ENCODE results near the gene IFT88.

IFT88 gene

DNA sequence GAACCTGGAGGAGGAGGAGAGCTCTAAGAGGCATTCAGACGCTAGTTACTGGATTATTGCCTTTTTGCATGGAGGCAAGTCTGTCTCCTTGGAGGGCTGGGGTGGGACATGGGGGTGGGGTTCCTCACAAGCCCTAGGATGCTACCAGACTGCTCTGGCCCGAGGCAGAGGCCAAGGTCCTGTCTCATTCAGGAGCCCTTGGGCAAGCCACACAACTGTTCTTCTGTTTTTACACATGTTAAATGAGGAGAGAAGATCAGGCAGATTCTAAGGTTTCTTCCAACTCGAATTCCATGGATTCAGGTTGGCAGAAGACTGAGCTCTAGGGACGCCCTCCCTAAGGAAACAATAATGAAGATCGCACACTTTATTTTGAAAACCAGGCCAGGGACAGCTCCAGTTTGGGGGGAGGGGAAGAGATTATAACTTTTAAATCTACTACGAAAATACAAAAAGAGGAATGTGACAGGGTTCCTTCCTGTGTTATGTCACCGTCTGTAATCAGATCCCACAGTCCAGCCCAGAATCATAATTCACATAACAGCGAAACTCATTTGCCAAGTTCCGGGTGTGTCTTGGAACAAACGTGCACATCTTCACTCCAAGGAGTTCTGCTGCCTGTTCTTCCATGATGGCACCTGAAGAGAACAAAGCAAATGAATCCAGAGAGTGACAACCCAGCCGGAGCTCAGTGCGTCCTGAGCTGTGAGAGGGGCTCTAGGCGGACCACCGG lies 161.8 kb downstream of the IFT88 start:
- ATAC-seq, result no peak
- TF ChIP-seq CREB5 (CRISPR knock-in tag; IDR thresholded peaks at IDR 0.05; ENCODE audit: low read depth), result no peak
- TF ChIP-seq ZFP30 (CRISPR knock-in tag; IDR thresholded peaks at IDR 0.05), result no peak
- TF ChIP-seq OSR1 (CRISPR knock-in tag; IDR thresholded peaks at IDR 0.05), result no peak
- no peak for TF ChIP-seq RARB (CRISPR knock-in tag; IDR thresholded peaks at IDR 0.05)

DNA sequence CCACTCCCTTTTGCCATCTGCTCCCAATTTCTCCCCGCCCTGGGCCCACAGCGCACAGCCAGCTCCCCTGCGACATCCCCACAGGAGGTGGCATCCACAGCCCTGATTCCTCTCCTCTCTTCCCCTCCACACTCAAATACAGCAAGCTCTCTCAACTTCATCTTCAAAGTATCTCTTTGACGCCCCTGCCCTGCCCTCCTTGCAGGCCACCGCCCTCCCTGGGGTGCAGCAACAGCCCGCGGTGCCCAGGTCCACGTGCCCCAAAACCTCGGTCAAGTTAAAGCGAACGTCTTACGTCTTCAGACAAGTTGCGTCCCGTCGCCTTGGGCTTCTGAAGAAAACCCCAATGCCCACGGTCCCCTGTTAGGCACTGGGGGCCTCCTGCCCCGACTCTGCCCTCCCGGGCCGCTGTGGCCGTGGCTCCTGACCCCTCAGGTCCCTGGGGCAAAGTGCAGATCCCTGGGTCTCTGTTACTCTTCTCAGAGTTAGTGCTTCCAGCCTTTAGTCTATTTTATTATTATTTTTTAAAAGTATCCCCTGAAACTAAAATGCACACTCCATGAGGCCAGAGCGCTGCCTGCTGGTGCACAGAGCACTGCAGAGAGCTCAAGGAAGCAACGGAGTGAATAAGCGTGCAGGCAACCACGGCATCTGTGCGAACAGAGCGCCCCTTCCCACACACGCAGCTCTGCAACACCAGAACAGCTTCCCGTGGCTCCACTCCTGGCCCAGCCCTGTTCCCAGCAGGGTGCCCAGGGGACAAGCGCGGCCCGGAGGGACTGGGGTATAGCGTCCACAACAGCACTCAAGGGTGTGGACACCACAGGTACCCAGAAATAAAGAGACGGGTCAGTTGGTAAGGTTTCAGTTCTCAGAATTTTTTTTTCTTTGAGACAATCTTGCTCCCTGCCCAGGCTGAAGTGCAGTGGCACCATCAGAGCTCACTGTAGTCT lies 163.0 kb downstream of the IFT88 start:
- no peak for ATAC-seq
- TF ChIP-seq ZNF70 (CRISPR knock-in tag; IDR thresholded peaks at IDR 0.05), result no peak
- no peak for TF ChIP-seq CSDC2 (CRISPR knock-in tag; IDR thresholded peaks at IDR 0.05)
- TF ChIP-seq GLIS3 (CRISPR knock-in tag; IDR thresholded peaks at IDR 0.05), result no peak
- no peak for TF ChIP-seq POU6F1 (CRISPR knock-in tag; IDR thresholded peaks at IDR 0.05; ENCODE audit: borderline replicate concordance, low read depth)
- TF ChIP-seq RARB (CRISPR knock-in tag; IDR thresholded peaks at IDR 0.05), result no peak
- no peak for TF ChIP-seq ARNTL (CRISPR knock-in tag; IDR thresholded peaks at IDR 0.05; ENCODE audit: borderline replicate concordance, low read depth)
- no peak for TF ChIP-seq OSR1 (CRISPR knock-in tag; IDR thresholded peaks at IDR 0.05)
- no peak for TF ChIP-seq ESRRG (CRISPR knock-in tag; IDR thresholded peaks at IDR 0.05)
- TF ChIP-seq CREB5 (CRISPR knock-in tag; IDR thresholded peaks at IDR 0.05; ENCODE audit: low read depth), result no peak
- TF ChIP-seq, protein P1, sequence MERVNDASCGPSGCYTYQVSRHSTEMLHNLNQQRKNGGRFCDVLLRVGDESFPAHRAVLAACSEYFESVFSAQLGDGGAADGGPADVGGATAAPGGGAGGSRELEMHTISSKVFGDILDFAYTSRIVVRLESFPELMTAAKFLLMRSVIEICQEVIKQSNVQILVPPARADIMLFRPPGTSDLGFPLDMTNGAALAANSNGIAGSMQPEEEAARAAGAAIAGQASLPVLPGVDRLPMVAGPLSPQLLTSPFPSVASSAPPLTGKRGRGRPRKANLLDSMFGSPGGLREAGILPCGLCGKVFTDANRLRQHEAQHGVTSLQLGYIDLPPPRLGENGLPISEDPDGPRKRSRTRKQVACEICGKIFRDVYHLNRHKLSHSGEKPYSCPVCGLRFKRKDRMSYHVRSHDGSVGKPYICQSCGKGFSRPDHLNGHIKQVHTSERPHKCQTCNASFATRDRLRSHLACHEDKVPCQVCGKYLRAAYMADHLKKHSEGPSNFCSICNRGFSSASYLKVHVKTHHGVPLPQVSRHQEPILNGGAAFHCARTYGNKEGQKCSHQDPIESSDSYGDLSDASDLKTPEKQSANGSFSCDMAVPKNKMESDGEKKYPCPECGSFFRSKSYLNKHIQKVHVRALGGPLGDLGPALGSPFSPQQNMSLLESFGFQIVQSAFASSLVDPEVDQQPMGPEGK (CRISPR knock-in tag; IDR thresholded peaks at IDR 0.05; ENCODE audit: borderline replicate concordance), result no peak
- TF ChIP-seq TOX (CRISPR knock-in tag; IDR thresholded peaks at IDR 0.05; ENCODE audit: borderline replicate concordance), result no peak
- TF ChIP-seq CSRNP3 (CRISPR knock-in tag; IDR thresholded peaks at IDR 0.05), result no peak

- ATAC-seq, result no peak
- no peak for TF ChIP-seq OSR1 (CRISPR knock-in tag; IDR thresholded peaks at IDR 0.05)
- TF ChIP-seq RARB (CRISPR knock-in tag; IDR thresholded peaks at IDR 0.05), result no peak
- no peak for TF ChIP-seq ARNTL (CRISPR knock-in tag; IDR thresholded peaks at IDR 0.05; ENCODE audit: borderline replicate concordance, low read depth)
- TF ChIP-seq BACH2 (CRISPR knock-in tag; IDR thresholded peaks at IDR 0.05; ENCODE audit: borderline replicate concordance), result no peak
- no peak for TF ChIP-seq ZNF70 (CRISPR knock-in tag; IDR thresholded peaks at IDR 0.05)
- TF ChIP-seq ZC3H10 (CRISPR knock-in tag; IDR thresholded peaks at IDR 0.05), result no peak
- TF ChIP-seq, protein P1 (CRISPR knock-in tag; IDR thresholded peaks at IDR 0.05; ENCODE audit: borderline replicate concordance), result no peak
- no peak for TF ChIP-seq ZFP3 (CRISPR knock-in tag; IDR thresholded peaks at IDR 0.05)
- TF ChIP-seq SNAI2 (CRISPR knock-in tag; IDR thresholded peaks at IDR 0.05), result no peak
- TF ChIP-seq ZFP30 (CRISPR knock-in tag; IDR thresholded peaks at IDR 0.05), result no peak
- no peak for TF ChIP-seq ESRRG (CRISPR knock-in tag; IDR thresholded peaks at IDR 0.05)
- TF ChIP-seq GLIS3 (CRISPR knock-in tag; IDR thresholded peaks at IDR 0.05), result no peak
- no peak for TF ChIP-seq ZNF8 (CRISPR knock-in tag; IDR thresholded peaks at IDR 0.05)
- TF ChIP-seq ZNF565 (CRISPR knock-in tag; conservative IDR thresholded peaks at IDR 0.05; ENCODE audit: low read depth), result no peak
- no peak for TF ChIP-seq TOX (CRISPR knock-in tag; IDR thresholded peaks at IDR 0.05; ENCODE audit: borderline replicate concordance)
- no peak for TF ChIP-seq TCF4 (CRISPR knock-in tag; IDR thresholded peaks at IDR 0.05; ENCODE audit: borderline replicate concordance)
- no peak for TF ChIP-seq CSRNP3 (CRISPR knock-in tag; IDR thresholded peaks at IDR 0.05)
Observed at GRCh38 chr13:20738616-20739015, 171.7 kb downstream of the IFT88 start.
